Esophagus squamous epithelium (tissue), 4 donors: ENCODE results near the gene FAM83E.
A peak's percentile ranks its signal among the peaks of the same experiment; 100 is the strongest.

Source experiments
- POLR2A ChIP-seq, 4 donors: fragments of 450-650 bp; IDR thresholded peaks; one replicate each; pipeline ENCODE4 v1.6.1; 2017; ENCODE audit warnings: antibody characterized with exemption in 4 of 4, mild to moderate bottlenecking in 4 of 4, moderate library complexity in 3 of 4
- TF ChIP-seq, protein P1 (sequence below), 6 experiments: fragments of 450-650 bp in 4 of 6; fragments of 200-600 bp in 2 of 6; sonication (generic) in 2 of 6; IDR thresholded peaks; one replicate each; pipeline ENCODE4 v1.5.1; 2016 to 2019; ENCODE audit warnings: antibody characterized with exemption in 6 of 6, mild to moderate bottlenecking in 4 of 6, moderate library complexity in 4 of 6

DNA sequence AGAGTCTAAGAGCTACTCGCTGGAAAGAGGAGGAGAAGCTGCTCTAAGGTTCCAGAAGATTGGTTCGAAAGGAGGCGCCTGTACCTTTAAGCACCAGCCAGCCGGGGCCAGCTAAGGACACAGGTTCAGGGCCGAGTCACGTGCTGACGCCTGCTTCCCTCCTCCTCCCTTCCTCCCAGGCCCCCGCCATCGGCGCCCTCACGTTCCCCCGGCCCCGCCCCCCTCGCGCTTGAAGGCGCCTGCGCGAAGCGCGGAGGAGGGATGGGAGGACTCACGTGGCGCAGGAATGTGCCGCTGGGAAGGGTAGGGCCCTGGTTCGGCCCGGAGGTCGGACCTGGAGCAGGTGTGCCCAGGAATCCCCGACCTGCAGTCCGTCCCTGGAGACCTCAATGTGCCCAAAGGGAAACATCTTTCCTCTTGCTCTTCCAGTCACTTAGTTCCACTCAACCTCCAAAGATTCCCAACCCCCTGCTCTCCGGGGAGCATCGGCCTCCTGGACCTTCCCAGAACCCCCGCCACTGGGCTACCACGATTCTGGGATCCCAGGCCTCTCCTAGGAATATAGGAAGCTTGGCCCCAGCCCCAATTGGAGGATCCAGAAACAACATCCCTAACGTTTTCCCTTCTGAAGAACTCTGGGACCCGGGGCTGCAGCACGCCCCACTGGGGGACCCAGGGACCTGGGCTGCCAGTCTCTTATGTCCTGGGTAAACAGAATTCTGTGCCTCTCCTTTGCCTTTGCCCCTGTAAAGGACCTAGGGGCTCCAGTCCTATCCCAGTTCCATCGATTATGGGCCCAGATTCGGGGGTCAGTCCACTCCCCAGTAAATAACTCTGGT, 19.8 kb upstream of the FAM83E start:
- TF ChIP-seq, protein P1, sequence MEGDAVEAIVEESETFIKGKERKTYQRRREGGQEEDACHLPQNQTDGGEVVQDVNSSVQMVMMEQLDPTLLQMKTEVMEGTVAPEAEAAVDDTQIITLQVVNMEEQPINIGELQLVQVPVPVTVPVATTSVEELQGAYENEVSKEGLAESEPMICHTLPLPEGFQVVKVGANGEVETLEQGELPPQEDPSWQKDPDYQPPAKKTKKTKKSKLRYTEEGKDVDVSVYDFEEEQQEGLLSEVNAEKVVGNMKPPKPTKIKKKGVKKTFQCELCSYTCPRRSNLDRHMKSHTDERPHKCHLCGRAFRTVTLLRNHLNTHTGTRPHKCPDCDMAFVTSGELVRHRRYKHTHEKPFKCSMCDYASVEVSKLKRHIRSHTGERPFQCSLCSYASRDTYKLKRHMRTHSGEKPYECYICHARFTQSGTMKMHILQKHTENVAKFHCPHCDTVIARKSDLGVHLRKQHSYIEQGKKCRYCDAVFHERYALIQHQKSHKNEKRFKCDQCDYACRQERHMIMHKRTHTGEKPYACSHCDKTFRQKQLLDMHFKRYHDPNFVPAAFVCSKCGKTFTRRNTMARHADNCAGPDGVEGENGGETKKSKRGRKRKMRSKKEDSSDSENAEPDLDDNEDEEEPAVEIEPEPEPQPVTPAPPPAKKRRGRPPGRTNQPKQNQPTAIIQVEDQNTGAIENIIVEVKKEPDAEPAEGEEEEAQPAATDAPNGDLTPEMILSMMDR (IDR thresholded peaks at IDR 0.05), result peak in 1 of 6 experiments; percentile 2
- TF ChIP-seq POLR2A (IDR thresholded peaks at IDR 0.05), result peak in 3 of 4 donors; percentile 49 to 86 (median 69)
